Fibroblast of the aortic adventitia (primary cell): ENCODE data around the gene DNAJC7. TPM values are rescaled to one million over a fixed set of nuclear protein-coding genes. Genes with fewer than 3 reads are reported as not detected.
A peak's percentile ranks its signal among the peaks of the same experiment; 100 is the strongest.
"Not testable (repeated sequence)": the region's sequence is repeated elsewhere in the genome, so short reads cannot be mapped to it uniquely, and the experiment has no call there.

ENCODE experiments used
- DNase-seq: peaks from one replicate; pipeline ENCODE4 v3.0.0-alpha.2; 2010; ENCODE audit warnings: low read depth
- H3K4me3 ChIP-seq: 2 replicates; pipeline ENCODE4 v1.5.1; 2011; ENCODE audit warnings: low read depth, mild to moderate bottlenecking, control low read depth, low read length, moderate library complexity
- total RNA-seq: library from RNA; depleted of rRNA; stranded (reverse); fragments of >200 nt; gene quantifications from 2 replicates; pipeline ENCODE4 v1.2.3, GENCODE V29; 2012; ENCODE audit warnings: low replicate concordance
- TF ChIP-seq, protein P1 (sequence below): IDR thresholded peaks from 2 replicates; pipeline ENCODE4 v1.5.1; 2011; ENCODE audit warnings: mild to moderate bottlenecking, low read length, control low read depth, inconsistent platforms; ENCODE audit not compliant: insufficient read depth

DNAJC7 gene
- total RNA-seq, 1 donor, result 58.0 TPM

DNA sequence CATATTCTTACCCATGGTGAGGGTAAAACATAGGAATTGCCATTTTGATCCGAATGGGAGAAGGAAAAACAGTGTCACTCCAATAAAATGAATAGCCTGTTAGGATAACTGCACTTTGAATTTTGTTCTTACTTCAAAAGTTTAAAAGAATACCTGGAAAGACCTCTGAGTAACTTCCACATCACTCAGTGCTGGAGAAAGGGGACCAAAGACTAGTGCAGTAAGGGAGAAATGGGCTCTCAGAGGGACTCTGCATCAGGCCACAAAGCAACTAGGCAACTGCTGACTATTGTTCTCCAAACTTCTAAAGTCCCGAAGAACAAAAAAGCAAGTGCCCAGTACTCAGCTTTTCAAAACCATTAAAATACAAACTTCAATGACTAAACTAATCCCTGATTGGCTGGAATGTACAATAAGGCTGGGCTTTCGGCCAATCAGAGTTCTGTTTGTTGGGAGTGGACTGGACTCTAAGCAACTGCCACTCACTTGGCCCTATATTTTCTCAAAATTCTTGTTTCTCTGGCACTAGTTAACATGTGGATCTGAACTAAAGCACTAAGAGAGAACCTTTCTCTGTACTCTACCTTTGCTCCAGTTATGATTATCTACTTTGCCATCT, 6.2 kb downstream of the DNAJC7 start:
- DNase-seq, result peak; percentile 59
- TF ChIP-seq, protein P1, sequence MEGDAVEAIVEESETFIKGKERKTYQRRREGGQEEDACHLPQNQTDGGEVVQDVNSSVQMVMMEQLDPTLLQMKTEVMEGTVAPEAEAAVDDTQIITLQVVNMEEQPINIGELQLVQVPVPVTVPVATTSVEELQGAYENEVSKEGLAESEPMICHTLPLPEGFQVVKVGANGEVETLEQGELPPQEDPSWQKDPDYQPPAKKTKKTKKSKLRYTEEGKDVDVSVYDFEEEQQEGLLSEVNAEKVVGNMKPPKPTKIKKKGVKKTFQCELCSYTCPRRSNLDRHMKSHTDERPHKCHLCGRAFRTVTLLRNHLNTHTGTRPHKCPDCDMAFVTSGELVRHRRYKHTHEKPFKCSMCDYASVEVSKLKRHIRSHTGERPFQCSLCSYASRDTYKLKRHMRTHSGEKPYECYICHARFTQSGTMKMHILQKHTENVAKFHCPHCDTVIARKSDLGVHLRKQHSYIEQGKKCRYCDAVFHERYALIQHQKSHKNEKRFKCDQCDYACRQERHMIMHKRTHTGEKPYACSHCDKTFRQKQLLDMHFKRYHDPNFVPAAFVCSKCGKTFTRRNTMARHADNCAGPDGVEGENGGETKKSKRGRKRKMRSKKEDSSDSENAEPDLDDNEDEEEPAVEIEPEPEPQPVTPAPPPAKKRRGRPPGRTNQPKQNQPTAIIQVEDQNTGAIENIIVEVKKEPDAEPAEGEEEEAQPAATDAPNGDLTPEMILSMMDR, result no peak
- H3K4me3 ChIP-seq, result no peak overlapping the region

DNA sequence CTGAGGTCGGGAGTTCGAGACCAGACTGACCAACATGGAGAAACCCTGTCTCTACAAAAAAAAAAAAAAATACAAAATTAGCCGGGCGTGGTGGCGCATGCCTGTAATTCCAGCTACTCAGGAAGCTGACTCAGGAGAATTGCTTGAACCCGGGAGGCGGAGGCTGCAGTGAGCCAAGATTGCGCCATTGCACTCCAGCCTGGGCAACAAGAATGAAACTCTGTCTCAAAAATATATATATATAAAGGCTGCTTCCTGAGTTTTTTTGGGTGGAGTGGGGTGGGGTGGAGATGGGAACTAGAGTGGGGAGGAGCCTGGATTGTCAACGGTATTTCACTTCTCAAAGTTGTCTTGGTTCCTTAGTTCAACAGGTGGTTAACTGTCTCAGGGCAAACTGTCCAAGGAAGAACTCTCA, 7.0 kb downstream of the DNAJC7 start:
- peak; percentile 77 for DNase-seq
- H3K4me3 ChIP-seq, result not testable (repeated sequence)

DNA sequence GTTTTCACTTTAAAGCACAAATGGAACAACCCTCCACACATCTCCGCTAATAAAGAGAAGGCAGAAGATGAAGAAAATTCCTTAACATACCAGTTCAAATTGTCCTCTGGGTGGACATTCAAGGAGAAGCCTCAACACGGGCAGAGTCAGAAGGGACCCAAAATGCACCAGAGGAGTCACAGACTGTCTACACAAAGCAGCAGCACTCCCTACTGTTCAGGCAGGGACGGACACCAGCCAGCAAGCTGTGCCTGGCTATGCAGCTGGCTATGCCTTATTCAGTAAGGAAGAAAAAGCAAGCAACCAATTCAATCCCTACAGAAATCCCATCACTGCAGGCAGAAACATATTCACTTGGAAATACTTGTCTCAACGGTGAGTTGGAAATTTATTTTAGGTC, 8.1 kb downstream of the DNAJC7 start:
- no peak overlapping the region for H3K4me3 ChIP-seq
- DNase-seq, result no peak
- TF ChIP-seq, protein P1, result peak; percentile 14

GRCh38 chr17:42005166-42005565, 12.1 kb downstream of the DNAJC7 start:
- DNase-seq, result no peak
- TF ChIP-seq, protein P1, result no peak
- H3K4me3 ChIP-seq, result no peak overlapping the region

- H3K4me3 ChIP-seq, result no peak overlapping the region
- TF ChIP-seq, protein P1, result no peak
- no peak for DNase-seq
Measured at GRCh38 chr17:42002792-42003301, 14.4 kb downstream of the DNAJC7 start.

GRCh38 chr17:42002175-42002791, 15.0 kb downstream of the DNAJC7 start:
- DNase-seq, result no peak
- TF ChIP-seq, protein P1, result no peak
- H3K4me3 ChIP-seq, result no peak overlapping the region

GRCh38 chr17:42001729-42002128, 15.5 kb downstream of the DNAJC7 start:
- TF ChIP-seq, protein P1, result no peak
- no peak for DNase-seq

More at GRCh38 chr17:42001729-42002128, 15.5 kb downstream of the DNAJC7 start:
- no peak overlapping the region for H3K4me3 ChIP-seq
